ENCODE measurements around the gene ODAD4. TPM values are rescaled to one million over a fixed set of nuclear protein-coding genes. Genes with fewer than 3 reads are reported as not detected.

ODAD4 gene
- total RNA-seq, 1 donor from 2014 or later = 6.3 TPM

Other genes with a start within 250 kb of the ODAD4 start
- gene EIF1, start 241.7 kb upstream of the ODAD4 start, total RNA-seq = 622 and 652 TPM in 2 replicates
- 28.1 and 32.0 TPM in 2 replicates for gene GAST, start 218.3 kb upstream of the ODAD4 start, total RNA-seq
- gene HAP1, start 196.0 kb upstream of the ODAD4 start, total RNA-seq = 13.7 and 14.9 TPM in 2 replicates
- gene JUP, start 143.9 kb upstream of the ODAD4 start, total RNA-seq = 195 and 199 TPM in 2 replicates
- 30.4 and 31.7 TPM in 2 replicates for gene P3H4, start 118.7 kb upstream of the ODAD4 start, total RNA-seq
- 154 and 155 TPM in 2 replicates for gene FKBP10, start 117.6 kb upstream of the ODAD4 start, total RNA-seq
- gene NT5C3B, start 94.4 kb upstream of the ODAD4 start, total RNA-seq = 105 and 115 TPM in 2 replicates
- not detected in 2 replicates for gene KLHL10, start 92.8 kb upstream of the ODAD4 start, total RNA-seq
- gene KLHL11, start 65.2 kb upstream of the ODAD4 start, total RNA-seq = 16.9 and 19.6 TPM in 2 replicates
- gene ACLY, start 11.7 kb upstream of the ODAD4 start, total RNA-seq = 186 and 188 TPM in 2 replicates
- 98.7 and 102 TPM in 2 replicates for gene CNP, start 36.2 kb downstream of the ODAD4 start, total RNA-seq
- gene DNAJC7, start 86.8 kb downstream of the ODAD4 start, total RNA-seq = 113 and 117 TPM in 2 replicates
- gene NKIRAS2, start 89.5 kb downstream of the ODAD4 start, total RNA-seq = 44.8 and 48.1 TPM in 2 replicates
- 3.2 and 3.7 TPM in 2 replicates for gene C17orf113, start 120.0 kb downstream of the ODAD4 start, total RNA-seq
- gene ZNF385C, start 167.9 kb downstream of the ODAD4 start, total RNA-seq = 2.7 TPM in 2 replicates
- gene DHX58, start 182.1 kb downstream of the ODAD4 start, total RNA-seq = 0.42 and 0.43 TPM in 2 replicates
- 40.1 and 43.2 TPM in 2 replicates for gene KAT2A, start 190.8 kb downstream of the ODAD4 start, total RNA-seq
- gene HSPB9, start 192.2 kb downstream of the ODAD4 start, total RNA-seq = 0.16 TPM in 1 of 2 replicates, not detected in the other
- 68.8 and 70.3 TPM in 2 replicates for gene RAB5C, start 224.4 kb downstream of the ODAD4 start, total RNA-seq